ENCODE results near the gene SERPINB8. TPM values are rescaled to one million over a fixed set of nuclear protein-coding genes. Genes with fewer than 3 reads are reported as not detected.

The SERPINB8 gene
- total RNA-seq, 1 donor from 2014 or later = 14.1 TPM

DNA sequence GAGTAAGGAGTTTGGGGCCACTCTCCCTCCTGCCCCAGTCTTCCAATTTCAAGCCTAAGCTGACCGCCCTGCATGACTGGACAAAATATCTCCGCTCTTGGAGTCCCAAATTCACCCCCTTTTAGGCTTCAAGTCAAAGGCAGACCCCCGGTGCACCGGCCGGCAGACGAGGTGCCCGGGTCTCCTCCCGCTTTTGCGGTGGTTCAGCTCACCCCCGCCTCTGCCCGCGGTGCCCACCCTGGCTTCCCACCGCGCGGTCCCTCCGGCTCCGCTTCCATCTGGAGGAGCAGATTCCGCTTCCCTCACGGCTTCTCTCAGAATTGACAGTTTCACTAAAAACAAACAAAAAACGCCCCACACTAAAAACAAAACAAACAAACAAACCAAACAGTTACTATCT, 56.5 kb downstream of the SERPINB8 start:
- no peaks in the 10 kb centered on the region for H3K36me3 ChIP-seq (ENCODE audit: insufficient read depth, low read length)
- H3K27me3 ChIP-seq (ENCODE audit: insufficient read depth, low read length) = no peaks in the 10 kb centered on the region
- TF ChIP-seq, protein P1, sequence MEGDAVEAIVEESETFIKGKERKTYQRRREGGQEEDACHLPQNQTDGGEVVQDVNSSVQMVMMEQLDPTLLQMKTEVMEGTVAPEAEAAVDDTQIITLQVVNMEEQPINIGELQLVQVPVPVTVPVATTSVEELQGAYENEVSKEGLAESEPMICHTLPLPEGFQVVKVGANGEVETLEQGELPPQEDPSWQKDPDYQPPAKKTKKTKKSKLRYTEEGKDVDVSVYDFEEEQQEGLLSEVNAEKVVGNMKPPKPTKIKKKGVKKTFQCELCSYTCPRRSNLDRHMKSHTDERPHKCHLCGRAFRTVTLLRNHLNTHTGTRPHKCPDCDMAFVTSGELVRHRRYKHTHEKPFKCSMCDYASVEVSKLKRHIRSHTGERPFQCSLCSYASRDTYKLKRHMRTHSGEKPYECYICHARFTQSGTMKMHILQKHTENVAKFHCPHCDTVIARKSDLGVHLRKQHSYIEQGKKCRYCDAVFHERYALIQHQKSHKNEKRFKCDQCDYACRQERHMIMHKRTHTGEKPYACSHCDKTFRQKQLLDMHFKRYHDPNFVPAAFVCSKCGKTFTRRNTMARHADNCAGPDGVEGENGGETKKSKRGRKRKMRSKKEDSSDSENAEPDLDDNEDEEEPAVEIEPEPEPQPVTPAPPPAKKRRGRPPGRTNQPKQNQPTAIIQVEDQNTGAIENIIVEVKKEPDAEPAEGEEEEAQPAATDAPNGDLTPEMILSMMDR (IDR thresholded peaks at IDR 0.05; ENCODE audit: insufficient read depth, low read depth, low read length) = no peak
- no peak for TF ChIP-seq EZH2 (IDR thresholded peaks at IDR 0.05; ENCODE audit: insufficient read depth, low read length)
- H3K4me2 ChIP-seq (ENCODE audit: low read length) = no peak overlapping the region
- H3K4me1 Mint-ChIP-seq (ENCODE audit: low read depth, unreplicated experiment) = no peaks in the 10 kb centered on the region
- no peak overlapping the region for H2AFZ ChIP-seq (ENCODE audit: low read depth, low read length)
- H3K36me3 Mint-ChIP-seq (ENCODE audit: low read depth, unreplicated experiment) = no peaks in the 10 kb centered on the region
- no peak for FAIRE-seq
- no peak overlapping the region for H3K9ac ChIP-seq (ENCODE audit: low read length)
- H4K20me1 ChIP-seq (ENCODE audit: insufficient read depth, low read length) = no peaks in the 10 kb centered on the region
- no peak overlapping the region for H3K4me3 Mint-ChIP-seq (ENCODE audit: unreplicated experiment)
- no peak for DNase-seq (ENCODE audit: low read depth)
- no peaks in the 10 kb centered on the region for H3K79me2 ChIP-seq (ENCODE audit: insufficient read depth, low read length)
- H3K27ac ChIP-seq (ENCODE audit: low read depth, low read length) = no peak overlapping the region
- H3K4me3 ChIP-seq (ENCODE audit: insufficient read depth, low read depth, low read length) = no peak overlapping the region
- no peaks in the 10 kb centered on the region for H3K9me3 ChIP-seq (ENCODE audit: insufficient read depth, low read depth, low read length)
- no peaks in the 10 kb centered on the region for H3K9me3 Mint-ChIP-seq (ENCODE audit: unreplicated experiment)
- H3K4me1 ChIP-seq (ENCODE audit: insufficient read depth, low read length) = no peaks in the 10 kb centered on the region
- H3K27me3 Mint-ChIP-seq (ENCODE audit: low read depth, unreplicated experiment) = peaks cover 2% of the 10 kb centered on the region
- no peak overlapping the region for H3K27ac Mint-ChIP-seq (ENCODE audit: unreplicated experiment)

DNA sequence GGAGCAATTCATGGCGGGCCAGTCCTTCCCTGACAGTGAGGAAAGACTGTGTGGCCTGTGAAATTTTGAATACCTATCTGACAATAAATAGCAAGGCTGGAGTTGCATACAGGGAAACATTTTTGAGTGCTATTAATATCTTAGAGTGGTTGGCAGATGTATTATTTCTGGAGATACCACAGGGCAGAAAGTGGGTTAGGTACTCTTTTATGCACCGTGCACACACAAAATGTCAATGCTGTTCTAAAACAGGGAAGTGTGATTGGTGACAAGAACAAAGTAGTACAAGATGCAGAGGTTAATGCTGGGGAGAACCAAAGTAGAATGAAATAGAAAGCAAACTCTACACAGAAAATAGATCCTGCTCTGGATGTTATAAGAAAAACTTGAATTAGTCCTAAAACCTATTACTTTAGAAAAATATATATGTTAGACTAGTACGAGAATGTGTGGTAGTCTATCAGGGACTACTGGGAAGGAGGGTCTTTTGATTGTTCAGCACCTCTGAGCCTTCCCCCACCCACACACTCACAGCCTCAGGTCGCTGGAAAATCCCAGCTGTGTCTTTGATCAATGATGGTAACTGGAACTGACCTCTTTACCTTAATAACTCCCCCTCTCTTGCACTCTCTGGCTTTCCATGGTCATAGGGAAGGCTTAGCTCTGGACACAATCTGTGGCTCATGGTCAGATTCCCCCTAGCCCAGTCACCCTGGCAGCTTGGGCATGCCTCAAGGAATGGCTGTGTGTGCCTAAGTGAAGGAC, 58.2 kb downstream of the SERPINB8 start:
- Histone ChIP-seq H3K9ac (ENCODE audit: low read length) (no peak overlapping the region), H3K36me3 (ENCODE audit: insufficient read depth, low read length) (no peaks in the 10 kb centered on the region), H4K20me1 (ENCODE audit: insufficient read depth, low read length) (no peaks in the 10 kb centered on the region), H3K9me3 (ENCODE audit: insufficient read depth, low read depth, low read length) (no peaks in the 10 kb centered on the region), H2AFZ (ENCODE audit: low read depth, low read length) (no peak overlapping the region), H3K4me1 (ENCODE audit: insufficient read depth, low read length) (no peaks in the 10 kb centered on the region), H3K79me2 (ENCODE audit: insufficient read depth, low read length) (no peaks in the 10 kb centered on the region), H3K27me3 (ENCODE audit: insufficient read depth, low read length) (no peaks in the 10 kb centered on the region), H3K4me2 (ENCODE audit: low read length) (no peak overlapping the region), H3K27ac (ENCODE audit: low read depth, low read length) (no peak overlapping the region), H3K4me3 (ENCODE audit: insufficient read depth, low read depth, low read length) (no peak overlapping the region)
- no peak for DNase-seq (ENCODE audit: low read depth)
- Mint-ChIP-seq H3K36me3 (ENCODE audit: low read depth, unreplicated experiment) (no peaks in the 10 kb centered on the region), H3K4me1 (ENCODE audit: low read depth, unreplicated experiment) (no peaks in the 10 kb centered on the region), H3K4me3 (ENCODE audit: unreplicated experiment) (no peak overlapping the region), H3K27me3 (ENCODE audit: low read depth, unreplicated experiment) (peaks cover 5% of the 10 kb centered on the region), H3K27ac (ENCODE audit: unreplicated experiment) (no peak overlapping the region), H3K9me3 (ENCODE audit: unreplicated experiment) (no peaks in the 10 kb centered on the region)
- FAIRE-seq = no peak
- TF ChIP-seq, protein P1 (IDR thresholded peaks at IDR 0.05; ENCODE audit: insufficient read depth, low read depth, low read length) = no peak
- TF ChIP-seq EZH2 (IDR thresholded peaks at IDR 0.05; ENCODE audit: insufficient read depth, low read length) = no peak

DNA sequence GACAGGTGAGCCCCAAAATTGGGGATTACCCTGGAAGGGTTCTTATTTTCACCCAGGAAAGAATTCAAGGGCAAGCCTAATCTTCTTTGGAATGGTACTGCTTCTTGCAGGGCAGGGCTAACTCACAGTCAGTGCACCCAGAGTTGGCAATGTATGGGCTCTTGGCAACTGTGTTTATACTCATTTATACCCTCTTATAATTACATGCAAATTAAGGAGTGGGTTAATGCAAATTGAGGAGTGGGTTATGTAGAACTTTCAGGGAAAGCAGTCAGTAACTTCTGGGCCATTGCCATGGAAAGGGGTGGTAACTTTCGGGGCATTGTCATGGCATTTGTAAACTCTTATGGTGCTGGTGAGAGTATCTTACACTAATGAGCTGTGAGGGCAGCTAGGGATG, 59.2 kb downstream of the SERPINB8 start:
- H3K27me3 ChIP-seq (ENCODE audit: insufficient read depth, low read length) = no peaks in the 10 kb centered on the region
- H3K9me3 Mint-ChIP-seq (ENCODE audit: unreplicated experiment) = no peaks in the 10 kb centered on the region
- peaks cover 5% of the 10 kb centered on the region for H3K27me3 Mint-ChIP-seq (ENCODE audit: low read depth, unreplicated experiment)

More for the DNA sequence above, 59.2 kb downstream of the SERPINB8 start:
- no peak overlapping the region for H3K4me2 ChIP-seq (ENCODE audit: low read length)
- H3K9ac ChIP-seq (ENCODE audit: low read length) = no peak overlapping the region
- H3K79me2 ChIP-seq (ENCODE audit: insufficient read depth, low read length) = no peaks in the 10 kb centered on the region
- no peak overlapping the region for H3K27ac ChIP-seq (ENCODE audit: low read depth, low read length)
- no peaks in the 10 kb centered on the region for H3K4me1 ChIP-seq (ENCODE audit: insufficient read depth, low read length)
- no peaks in the 10 kb centered on the region for H4K20me1 ChIP-seq (ENCODE audit: insufficient read depth, low read length)
- H3K4me1 Mint-ChIP-seq (ENCODE audit: low read depth, unreplicated experiment) = no peaks in the 10 kb centered on the region
- no peak overlapping the region for H3K27ac Mint-ChIP-seq (ENCODE audit: unreplicated experiment)
- FAIRE-seq = no peak
- H3K4me3 Mint-ChIP-seq (ENCODE audit: unreplicated experiment) = no peak overlapping the region
- no peak for DNase-seq (ENCODE audit: low read depth)
- TF ChIP-seq, protein P1 (IDR thresholded peaks at IDR 0.05; ENCODE audit: insufficient read depth, low read depth, low read length) = no peak
- no peak for TF ChIP-seq EZH2 (IDR thresholded peaks at IDR 0.05; ENCODE audit: insufficient read depth, low read length)
- H3K36me3 Mint-ChIP-seq (ENCODE audit: low read depth, unreplicated experiment) = no peaks in the 10 kb centered on the region
- no peak overlapping the region for H3K4me3 ChIP-seq (ENCODE audit: insufficient read depth, low read depth, low read length)
- H2AFZ ChIP-seq (ENCODE audit: low read depth, low read length) = no peak overlapping the region
- no peaks in the 10 kb centered on the region for H3K9me3 ChIP-seq (ENCODE audit: insufficient read depth, low read depth, low read length)
- no peaks in the 10 kb centered on the region for H3K36me3 ChIP-seq (ENCODE audit: insufficient read depth, low read length)
